ENCODE measurements around the gene MORN1.
"Not testable (repeated sequence)": the region's sequence is repeated elsewhere in the genome, so short reads cannot be mapped to it uniquely, and the experiment has no call there.

GRCh38 chr1:2327162-2327561, 64.2 kb downstream of the MORN1 start:
- TF ChIP-seq POLR2A, CTCF, POLR2AphosphoS5 (IDR thresholded peaks at IDR 0.05): not testable (repeated sequence)

All from gastroesophageal sphincter (tissue), 3 donors.